HG03095 (cell line): Measurements from ENCODE around the gene FYCO1.

Experiments
- ATAC-seq: cut with Tn5 transposase; IDR thresholded peaks from one replicate; pipeline ENCODE4 v1.9.1; 2021; ENCODE audit warnings: moderate library complexity; ENCODE audit not compliant: unreplicated experiment

Gene FYCO1

GRCh38 chr3:45890405-45890804, 105.2 kb downstream of the FYCO1 start:
- no peak for ATAC-seq

DNA sequence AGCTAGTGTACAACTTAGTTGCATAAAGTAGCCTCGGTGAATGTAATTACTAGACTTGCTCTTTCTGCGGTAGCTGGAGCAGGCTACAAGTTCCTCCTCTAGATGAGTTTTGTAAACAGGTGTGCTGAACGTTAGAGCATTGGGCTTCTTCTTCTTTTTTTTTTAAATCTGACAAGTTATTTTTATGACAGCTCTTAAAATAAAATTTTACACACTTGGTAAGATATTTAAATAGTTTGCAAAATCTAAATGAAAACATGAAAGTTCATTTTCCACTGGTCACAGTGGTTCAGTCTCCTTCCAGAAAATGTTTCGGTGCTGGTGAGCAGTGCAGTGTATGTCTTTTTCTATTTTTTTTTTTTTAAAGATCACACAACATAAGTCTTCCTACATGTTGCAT, 106.3 kb downstream of the FYCO1 start:
- ATAC-seq = no peak

- no peak for ATAC-seq
Observed at GRCh38 chr3:45887759-45888511, 107.7 kb downstream of the FYCO1 start.

DNA sequence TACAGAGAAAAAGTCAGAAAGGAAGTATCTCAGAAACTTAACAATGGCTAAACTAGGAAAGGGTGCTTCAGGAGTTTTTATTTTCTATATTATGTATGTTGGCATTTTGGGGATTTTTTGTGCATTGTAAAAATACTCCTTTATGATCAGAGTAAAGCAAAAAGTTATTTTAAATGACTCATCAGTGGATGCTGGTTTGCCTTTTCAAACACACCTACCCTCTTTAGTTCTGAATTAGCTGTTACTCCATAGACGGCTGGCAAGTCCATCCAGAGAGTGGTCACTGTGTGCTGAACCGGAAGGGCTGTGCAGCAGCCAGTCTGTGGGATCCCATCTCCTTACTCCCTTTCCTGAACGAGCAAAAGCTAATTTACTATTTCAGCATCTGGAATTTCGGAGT, 108.3 kb downstream of the FYCO1 start:
- no peak for ATAC-seq

- no peak for ATAC-seq
Observed at GRCh38 chr3:45885979-45886705, 109.5 kb downstream of the FYCO1 start, which contains the start of gene CCR9. Gene CCR9, plus strand, starts transcription at chr3:45886543. Its CDS starts 8,391 bp downstream, at chr3:45894934.

DNA sequence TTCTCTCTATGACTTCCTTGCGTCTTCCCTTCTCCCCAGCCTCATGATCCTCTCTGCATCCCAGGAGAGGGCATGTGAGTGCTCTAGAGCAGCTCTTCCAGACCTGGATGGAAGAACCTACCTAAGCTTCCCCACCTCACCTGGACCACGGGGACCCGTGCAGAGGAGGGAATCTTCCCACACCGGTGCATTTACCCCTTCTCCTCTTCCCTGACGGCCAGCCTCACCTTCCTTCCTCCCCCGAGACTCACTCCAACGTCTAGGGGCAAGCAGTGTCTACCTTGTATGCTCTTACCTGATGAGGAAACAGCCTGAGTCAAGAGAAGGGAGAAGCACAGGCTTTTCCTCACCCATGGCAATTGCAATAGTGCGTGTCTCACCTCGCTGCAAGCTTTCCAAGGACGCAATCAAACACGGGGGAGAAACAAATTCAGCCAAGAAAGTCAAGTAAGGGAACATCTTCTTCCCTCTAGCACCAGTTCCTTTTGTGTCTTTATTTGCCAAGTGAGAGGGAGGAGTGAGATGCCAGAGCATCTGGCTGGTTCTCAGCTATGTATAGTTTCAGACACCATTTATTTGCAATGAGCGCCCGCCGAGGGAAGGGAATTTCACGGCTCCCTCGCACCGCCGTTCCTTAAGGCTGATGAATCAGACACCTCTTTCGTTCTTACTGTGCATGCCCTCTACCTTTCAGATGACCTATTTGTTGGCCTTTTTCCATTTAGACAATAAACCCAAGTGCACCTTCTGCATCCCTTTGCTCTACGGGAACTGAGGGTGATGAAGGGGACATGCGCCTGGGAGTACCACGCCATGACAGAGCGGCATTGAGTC, 111.0 kb downstream of the FYCO1 start:
- no peak for ATAC-seq

DNA sequence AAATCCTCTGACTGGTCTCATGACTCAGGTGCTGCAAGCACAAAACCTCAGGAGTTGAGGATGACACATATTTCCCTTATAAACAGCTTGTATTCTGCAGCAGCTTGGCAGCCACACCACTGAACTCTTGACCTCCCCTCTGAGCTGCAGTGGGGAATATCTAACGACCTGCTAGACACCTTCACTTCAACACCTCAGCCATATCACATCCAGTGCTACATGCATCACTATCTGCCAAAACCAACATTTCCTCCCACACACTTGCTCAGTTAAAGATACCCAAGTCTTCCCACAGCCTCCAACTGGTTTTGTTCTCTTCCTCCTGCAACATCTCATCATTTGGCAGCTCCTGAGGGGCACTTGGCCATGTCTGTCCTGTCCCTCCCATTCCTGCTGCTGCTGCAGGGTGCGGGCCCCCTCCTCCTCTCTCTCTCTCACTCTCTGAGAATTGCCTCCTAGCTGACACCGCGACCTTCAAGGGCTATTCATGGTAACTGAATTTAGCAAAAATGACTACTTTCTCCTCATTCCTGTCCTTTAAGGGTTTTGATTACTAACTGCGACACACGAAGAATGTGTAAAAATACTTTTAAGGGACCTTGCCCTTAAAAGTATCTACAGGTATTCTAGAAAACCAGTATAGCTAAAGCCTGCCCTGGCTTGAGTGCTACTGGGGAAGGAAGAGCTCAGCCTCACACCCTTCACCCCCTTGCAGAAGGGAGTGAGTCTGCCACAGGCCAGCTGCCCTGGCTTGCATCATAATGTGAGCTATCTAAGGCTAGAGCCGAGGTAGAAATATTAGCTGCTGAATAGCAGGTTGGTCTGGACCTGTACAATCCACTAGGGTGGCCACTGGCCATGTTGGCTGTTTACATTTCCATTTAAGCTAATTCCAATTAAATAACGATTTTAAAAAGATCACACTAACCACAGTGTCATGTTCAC, 114.3 kb downstream of the FYCO1 start:
- ATAC-seq = no peak

GRCh38 chr3:45880725-45881077, 114.9 kb downstream of the FYCO1 start:
- ATAC-seq = no peak

DNA sequence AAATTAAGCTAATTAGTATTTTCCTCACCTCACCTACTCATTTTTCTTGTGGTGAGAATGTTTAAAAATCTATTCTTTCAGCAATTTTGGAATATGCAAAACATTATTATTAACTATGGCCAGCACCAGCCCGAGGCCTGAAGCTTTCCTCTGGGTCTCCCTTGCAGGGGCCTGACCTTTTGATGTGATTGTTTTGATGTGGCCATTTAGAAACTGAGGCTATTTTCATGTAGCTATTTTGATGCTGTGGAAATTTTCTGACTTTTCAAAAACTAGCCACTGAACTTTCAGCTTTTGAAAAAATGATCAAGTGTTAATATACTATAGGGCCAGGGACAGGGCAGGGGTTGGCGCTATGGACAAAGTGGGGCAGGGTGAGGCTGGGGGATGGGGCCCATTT, 117.5 kb downstream of the FYCO1 start:
- no peak for ATAC-seq

GRCh38 chr3:45874677-45875346, 120.8 kb downstream of the FYCO1 start:
- ATAC-seq = no peak

DNA sequence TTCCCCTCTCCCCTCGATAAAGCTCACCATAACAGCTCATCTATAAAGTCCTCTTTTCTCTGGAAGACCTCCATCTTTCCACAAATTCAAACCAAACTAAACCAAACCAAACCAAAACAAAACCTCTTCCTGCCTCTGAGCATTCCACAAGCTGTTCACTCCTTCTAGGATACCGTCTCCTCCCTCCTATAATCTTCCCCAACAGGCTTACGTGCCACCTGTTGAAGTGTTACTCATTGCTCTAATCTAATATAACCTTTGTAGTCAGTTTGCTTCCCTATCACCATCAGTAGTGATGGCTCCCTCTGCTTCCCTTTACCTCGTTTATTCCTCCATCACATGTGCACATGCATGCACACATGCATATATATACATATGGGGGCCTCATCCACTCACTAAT, 122.0 kb downstream of the FYCO1 start:
- ATAC-seq = no peak

GRCh38 chr3:45873036-45873435, 122.6 kb downstream of the FYCO1 start:
- ATAC-seq = no peak

DNA sequence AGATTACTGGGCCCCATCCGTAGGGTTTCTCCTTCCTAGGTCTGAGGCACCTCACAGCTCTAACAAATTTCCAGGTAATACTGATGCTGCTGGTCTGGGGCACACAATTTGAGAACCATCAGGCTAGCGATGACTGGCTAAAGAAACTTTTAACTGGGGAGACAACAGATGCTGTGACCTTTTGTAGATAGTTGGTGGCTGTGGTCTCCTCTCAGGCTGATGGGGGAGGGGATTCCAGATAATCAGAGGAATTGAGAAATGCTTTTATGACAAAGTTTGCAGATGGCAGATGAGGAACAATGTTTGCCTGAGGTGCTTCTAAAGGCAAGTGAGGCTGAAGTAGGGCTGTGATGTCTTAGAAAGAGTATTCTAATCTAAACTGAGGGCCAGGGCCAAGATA, 123.1 kb downstream of the FYCO1 start:
- no peak for ATAC-seq

DNA sequence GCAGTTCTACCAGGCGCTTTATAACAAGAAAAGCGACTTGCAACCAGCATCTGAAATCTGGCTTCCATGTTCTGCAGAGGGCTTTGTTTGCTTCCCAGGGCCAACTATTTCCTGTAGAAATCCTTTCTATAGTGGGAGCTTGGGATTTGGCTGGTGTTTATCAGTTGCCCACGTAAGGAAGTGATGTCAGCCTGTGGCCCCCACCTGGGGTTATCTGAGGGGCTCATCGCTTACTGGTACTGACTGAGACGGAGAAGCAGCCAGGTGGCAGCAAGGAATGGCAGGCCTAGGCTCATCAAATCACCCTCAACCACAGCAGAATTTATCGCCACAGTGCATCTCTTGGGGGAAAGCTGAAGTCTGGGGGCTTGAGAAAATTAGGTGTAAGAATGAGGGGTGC, 123.8 kb downstream of the FYCO1 start:
- ATAC-seq = no peak

DNA sequence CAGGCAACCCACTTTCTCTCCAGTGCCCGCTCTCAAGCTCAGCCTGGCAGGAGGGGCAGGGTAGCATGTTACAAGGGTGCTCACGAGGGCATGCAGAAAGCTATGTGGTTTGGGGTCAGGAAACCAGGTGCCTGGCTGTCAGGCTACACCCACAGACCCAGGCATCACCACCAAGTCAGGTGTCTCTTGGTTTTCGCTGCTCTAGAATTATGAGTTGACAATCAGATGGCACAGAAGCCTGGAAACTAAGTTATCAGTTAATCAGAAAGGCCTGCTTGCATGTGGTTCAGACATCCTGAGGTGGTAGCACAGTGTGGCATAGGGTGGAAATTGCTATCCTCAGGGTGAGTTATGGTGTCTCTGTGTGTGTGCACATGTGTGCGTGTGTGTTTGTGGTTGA, 125.5 kb downstream of the FYCO1 start:
- no peak for ATAC-seq

DNA sequence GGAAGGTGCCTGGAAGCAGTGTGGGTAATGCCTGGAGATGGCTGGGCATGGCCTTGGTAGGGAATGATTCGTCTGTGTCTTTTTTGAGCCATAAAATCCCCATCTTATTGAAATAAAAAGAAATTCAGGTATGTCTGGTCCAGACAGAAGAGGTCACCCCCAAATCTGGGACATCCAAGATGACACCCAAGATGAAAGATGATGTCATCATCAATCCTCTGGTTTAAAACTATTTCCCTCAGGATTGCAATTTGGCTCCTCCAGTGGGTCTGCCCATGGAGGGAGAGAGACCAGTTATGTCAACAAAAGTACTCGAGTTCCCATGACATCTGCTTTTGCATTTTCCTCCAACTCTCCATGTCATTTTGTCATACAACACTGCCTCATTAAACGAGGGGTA, 126.0 kb downstream of the FYCO1 start:
- ATAC-seq = no peak

DNA sequence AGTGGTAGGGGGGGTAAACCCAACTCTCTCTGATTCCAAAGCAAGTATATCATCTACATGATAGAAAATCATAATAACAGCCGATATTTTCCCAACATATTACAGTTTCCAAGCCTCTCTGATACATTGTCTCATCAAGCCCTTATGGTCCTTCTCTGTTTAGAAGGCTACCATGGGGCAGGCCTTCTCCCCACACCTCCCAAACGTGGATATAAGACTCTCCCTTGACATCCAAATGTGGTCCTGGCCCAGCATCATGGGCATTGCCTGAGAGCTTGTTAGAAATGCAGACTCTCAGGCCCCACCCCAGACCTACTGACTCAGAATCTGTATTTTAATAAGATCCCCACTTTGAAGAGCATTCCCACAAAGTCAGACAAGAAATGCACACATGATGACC, 127.0 kb downstream of the FYCO1 start:
- ATAC-seq = no peak

DNA sequence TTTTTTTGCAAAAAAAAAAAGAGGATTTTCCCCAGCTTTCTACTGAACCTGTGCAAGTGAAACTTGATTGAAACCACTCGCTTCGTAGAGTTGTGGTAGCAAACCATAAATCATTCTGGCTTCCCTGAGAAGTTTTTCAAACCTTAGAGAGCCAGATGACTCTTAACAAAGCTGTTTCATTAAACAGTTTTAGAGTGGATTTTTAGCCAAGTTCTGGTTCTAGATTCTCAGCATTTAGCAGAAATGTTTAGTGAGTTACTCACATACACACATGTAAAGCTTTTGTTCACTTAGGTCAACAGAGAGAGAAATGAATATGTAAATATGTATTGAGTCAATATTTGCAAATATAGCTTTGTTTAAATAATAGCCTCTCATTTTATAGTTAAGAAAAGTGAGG, 127.4 kb downstream of the FYCO1 start:
- no peak for ATAC-seq
